PC-9 (cell line): Measurements from ENCODE around the gene RACK1. TPM values are rescaled to one million over a fixed set of nuclear protein-coding genes. Genes with fewer than 3 reads are reported as not detected.

Source experiments
- BruUV-seq: library from RNA; stranded (reverse); fragments of 400-500 nt; replicated peaks from 2 replicates; lab custom pipeline; 2021; lab: Mats Ljungman, UMichigan
- CTCF ChIA-PET: fragments of 300-600 bp; sonication (Branson Sonifier 250); formaldehyde crosslinking; loops from one replicate; lab custom pipeline; 2022; ENCODE audit warnings: antibody characterized with exemption; lab: Charles Lee
- POLR2A ChIA-PET: fragments of 300-600 bp; sonication (Branson Sonifier 250); formaldehyde crosslinking; loops from one replicate; lab custom pipeline; 2022; ENCODE audit warnings: antibody characterized with exemption; ENCODE audit not compliant: unreplicated experiment; lab: Charles Lee
- DNase-seq, 2 experiments: peaks; one replicate each; pipeline versions ENCODE4 v3.0.0 to v3.0.0-alpha.2; 2015 to 2022; ENCODE audit warnings: mixed read lengths in 1 of 2
- H2AFZ ChIP-seq: fragments of 200-600 bp; sonication (generic); 2 replicates; pipeline ENCODE4 v1.8.1; 2017; ENCODE audit warnings: antibody characterized with exemption
- H3F3A ChIP-seq: fragments of 200-600 bp; sonication (generic); 2 replicates; pipeline ENCODE4 v1.8.1; 2017; ENCODE audit warnings: antibody characterized with exemption, mild to moderate bottlenecking, low read depth; ENCODE audit not compliant: insufficient read depth
- H3K27ac ChIP-seq: fragments of 200-600 bp; sonication (generic); 2 replicates; pipeline ENCODE4 v1.6.1; 2016; ENCODE audit warnings: mixed run types
- H3K27me3 ChIP-seq: fragments of 200-600 bp; sonication (generic); 2 replicates; pipeline ENCODE4 v1.6.1; 2016; ENCODE audit warnings: low read depth, mixed run types; ENCODE audit not compliant: insufficient read depth
- H3K36me3 ChIP-seq: fragments of 200-600 bp; sonication (generic); 2 replicates; pipeline ENCODE4 v1.6.1; 2016; ENCODE audit warnings: low read depth, mixed run types
- H3K4me1 ChIP-seq: fragments of 200-600 bp; sonication (generic); replicated peaks from 2 replicates; pipeline ENCODE4 v1.6.1; 2016; ENCODE audit warnings: mixed run types; ENCODE audit not compliant: insufficient read depth
- H3K4me2 ChIP-seq: fragments of 200-600 bp; sonication (generic); 2 replicates; pipeline ENCODE4 v1.6.1; 2017; ENCODE audit warnings: mixed run types
- H3K4me3 ChIP-seq: fragments of 200-600 bp; sonication (generic); 2 replicates; pipeline ENCODE4 v1.6.1; 2016; ENCODE audit warnings: mixed run types
- H3K79me2 ChIP-seq: fragments of 200-600 bp; sonication (generic); 2 replicates; pipeline ENCODE4 v1.6.1; 2017; ENCODE audit warnings: low read depth, mixed run types
- H3K9me2 ChIP-seq: fragments of 200-600 bp; sonication (generic); 2 replicates; pipeline ENCODE4 v1.8.1; 2017; ENCODE audit warnings: mild to moderate bottlenecking; ENCODE audit not compliant: insufficient read depth
- H3K9me3 ChIP-seq: fragments of 200-600 bp; sonication (generic); 2 replicates; pipeline ENCODE4 v1.8.1; 2016; ENCODE audit warnings: low read depth; ENCODE audit not compliant: insufficient read depth
- H4K20me1 ChIP-seq: fragments of 200-600 bp; sonication (generic); 2 replicates; pipeline ENCODE4 v1.8.1; 2017; ENCODE audit not compliant: insufficient read depth
- CTCF ChIP-seq: fragments of 200-600 bp; sonication (generic); conservative IDR thresholded peaks from 2 replicates; pipeline ENCODE4 v1.6.1; 2017; ENCODE audit warnings: mixed run types, antibody characterized with exemption, mild to moderate bottlenecking, moderate library complexity
- EZH2 ChIP-seq: fragments of 200-600 bp; sonication (generic); IDR thresholded peaks from 2 replicates; pipeline ENCODE4 v1.8.0; 2017; ENCODE audit warnings: antibody characterized with exemption, low read depth
- intact Hi-C: fragments of 100-400 bp; cut with micrococcal nuclease; formaldehyde crosslinking; loops from one replicate; pipeline ENCODE4 v1.10.0; 2022; ENCODE audit not compliant: unreplicated experiment
- total RNA-seq: library from RNA; stranded (reverse); gene quantifications from 2 replicates; pipeline ENCODE4 v1.2.3, GENCODE V29; 2021

RACK1 gene
- total RNA-seq, 1 experiment from 2014 or later = 2,373 TPM

- Histone ChIP-seq H3K27ac (peak overlapping the region; percentile 89), H3K79me2 (peaks cover 42% of the 10 kb centered on the region), H3K4me3 (peak overlapping the region; percentile 68), H3K36me3 (peaks cover 13% of the 10 kb centered on the region), H3K27me3 (no peaks in the 10 kb centered on the region), H3F3A (peaks cover 40% of the 10 kb centered on the region), H4K20me1 (no peaks in the 10 kb centered on the region), H2AFZ (peak overlapping the region; percentile 75; the same call in 1 of the 2 replicates), H3K9me2 (no peaks in the 10 kb centered on the region), H3K4me1 (peaks cover 15% of the 10 kb centered on the region; the same call in 1 of the 2 replicates), H3K4me2 (peak overlapping the region; percentile 91), H3K9me3 (no peaks in the 10 kb centered on the region)
- no peak for DNase-seq
- no TSS peak for BruUV-seq
- TF ChIP-seq CTCF = no peak
- TF ChIP-seq EZH2 = no peak
- ChIA-PET POLR2A (interaction anchor here (0.5 to 1.4 kb wide), 6 partner anchors 16 to 39 kb away, joined by 5 to 18 read pairs (median 6); partner anchors contain the start of genes RACK1 and TRIM7), CTCF (interaction anchor here (0.5 to 0.6 kb wide), 2 partner anchors 35 to 39 kb away, joined by 3 read pairs; no protein-coding TSS in a partner anchor)
- intact Hi-C loops = loop anchor here (1.0 to 10.0 kb wide), 3 partner anchors 20 to 419 kb away; partner anchors contain the start of genes MGAT1 and ZFP62
Measured at GRCh38 chr5:181223729-181224389, 19.8 kb downstream of the RACK1 start.

GRCh38 chr5:181223058-181223728, 20.5 kb downstream of the RACK1 start, which contains the start of gene TRIM41:
TSS of gene TRIM41 (plus strand) at chr5:181223281. CDS start at chr5:181224000, 719 bp downstream.
- Histone ChIP-seq H3K9me3 (no peaks in the 10 kb centered on the region), H3K27ac (peak within 1 kb of the TSS; percentile 89), H3K36me3 (peaks cover 12% of the 10 kb centered on the region), H2AFZ (peak within 1 kb of the TSS; percentile 75), H3K4me2 (peak within 1 kb of the TSS; percentile 91), H3K9me2 (no peaks in the 10 kb centered on the region), H3K4me3 (peak within 1 kb of the TSS; percentile 68), H4K20me1 (no peaks in the 10 kb centered on the region), H3K4me1 (peaks cover 15% of the 10 kb centered on the region; the same call in 1 of the 2 replicates), H3K27me3 (no peaks in the 10 kb centered on the region), H3K79me2 (peaks cover 42% of the 10 kb centered on the region), H3F3A (peaks cover 42% of the 10 kb centered on the region)
- peak; percentile 93 to 99 for DNase-seq
- TF ChIP-seq EZH2 (no peak), CTCF (no peak)
- POLR2A ChIA-PET = interaction anchor here (0.5 to 1.4 kb wide), 7 partner anchors 16 to 38 kb away, joined by 3 to 18 read pairs (median 5); partner anchors contain the start of genes RACK1 and TRIM7
- intact Hi-C loops = loop anchor here (1.0 to 10.0 kb wide), 3 partner anchors 21 to 418 kb away; partner anchors contain the start of genes MGAT1 and ZFP62
- BruUV-seq = no TSS peak
- CTCF ChIA-PET = interaction anchor here (0.5 to 0.6 kb wide), 2 partner anchors 35 to 38 kb away, joined by 3 read pairs; no protein-coding TSS in a partner anchor

GRCh38 chr5:181222630-181223057, 21.1 kb downstream of the RACK1 start:
- Histone ChIP-seq H3K79me2 (peaks cover 39% of the 10 kb centered on the region), H4K20me1 (peaks cover 3% of the 10 kb centered on the region), H3K9me3 (no peaks in the 10 kb centered on the region), H3K4me1 (peaks cover 18% of the 10 kb centered on the region; the same call in 1 of the 2 replicates), H3K4me3 (peak overlapping the region; percentile 68), H2AFZ (peak overlapping the region; percentile 75), H3K36me3 (peaks cover 11% of the 10 kb centered on the region), H3K4me2 (peak overlapping the region; percentile 91), H3K27ac (peak overlapping the region; percentile 89), H3K27me3 (no peaks in the 10 kb centered on the region), H3K9me2 (no peaks in the 10 kb centered on the region), H3F3A (peaks cover 46% of the 10 kb centered on the region)
- no peak for DNase-seq
- intact Hi-C loops = loop anchor here (1.0 to 10.0 kb wide), 6 partner anchors 15 to 418 kb away; partner anchors contain the start of genes MGAT1 and ZFP62
- BruUV-seq = TSS peak; percentile 85
- TF ChIP-seq CTCF = no peak; the same call in 1 of the 2 replicates
- TF ChIP-seq EZH2 = no peak
- CTCF ChIA-PET = no interaction called here
- POLR2A ChIA-PET = interaction anchor here (0.6 to 1.4 kb wide), 3 partner anchors 21 to 38 kb away, joined by 3 to 18 read pairs (median 3); partner anchors contain the start of gene RACK1
